Endothelial cell of umbilical vein (primary cell): ENCODE measurements around the gene TTC1.

Experiments
- EZH2 ChIP-seq: IDR thresholded peaks from 2 replicates; pipeline ENCODE4 v1.6.1; 2012; ENCODE audit warnings: borderline replicate concordance, low read depth, mild to moderate bottlenecking, moderate library complexity, low read length, inconsistent platforms; ENCODE audit not compliant: severe bottlenecking
- GATA2 ChIP-seq: IDR thresholded peaks from 2 replicates; pipeline ENCODE4 v1.7.0; 2011; ENCODE audit warnings: low read depth, mild to moderate bottlenecking, moderate library complexity, mixed read lengths, low read length; ENCODE audit not compliant: insufficient read length, insufficient read depth
- JUN ChIP-seq: IDR thresholded peaks from 2 replicates; pipeline ENCODE4 v1.6.1; 2011; ENCODE audit warnings: borderline replicate concordance, low read depth; ENCODE audit not compliant: insufficient read length, insufficient read depth
- POLR2A ChIP-seq: IDR thresholded peaks from 2 replicates; pipeline ENCODE4 v1.6.1; 2012; ENCODE audit warnings: low read depth, mild to moderate bottlenecking, control low read depth, low read length
- POLR2AphosphoS5 ChIP-seq: IDR thresholded peaks from 2 replicates; pipeline ENCODE4 v1.6.1; 2012; ENCODE audit warnings: low read depth, mild to moderate bottlenecking, control low read depth, low read length, moderate library complexity; ENCODE audit not compliant: insufficient read depth
- TF ChIP-seq, protein P1 (sequence below), 2 donors: IDR thresholded peaks; 1 replicate in 1 of 2; 2 replicates in 1 of 2; pipeline ENCODE4 v1.5.1; 2011; ENCODE audit warnings: low read length in 2 of 2, mild to moderate bottlenecking in 2 of 2, moderate library complexity in 2 of 2, control low read depth in 1 of 2, inconsistent platforms in 1 of 2, low read depth in 1 of 2; ENCODE audit not compliant: insufficient read depth in 1 of 2; ENCODE audit errors: extremely low read depth in 1 of 2

DNA sequence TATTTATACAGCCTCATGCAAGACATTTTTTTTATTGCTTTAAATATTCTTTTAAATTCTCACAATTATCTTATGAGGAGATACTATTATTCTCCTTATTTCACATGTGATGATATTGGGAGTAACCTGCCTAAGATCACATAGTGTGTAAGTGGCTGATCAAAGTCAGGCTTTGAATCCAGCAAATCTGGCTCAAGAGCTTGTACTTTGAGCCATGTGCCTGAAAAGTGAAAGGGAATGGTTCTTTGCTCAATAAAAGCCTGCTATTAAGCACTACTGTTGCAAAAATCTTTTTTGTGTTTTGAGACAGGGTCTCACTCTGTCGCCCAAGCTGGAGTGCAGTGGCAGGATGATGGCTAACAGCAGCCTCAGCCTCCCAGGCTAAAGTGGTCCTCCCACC lies 75.2 kb downstream of the TTC1 start:
- TF ChIP-seq JUN (no peak), EZH2 (no peak), GATA2 (no peak), POLR2A (no peak), POLR2AphosphoS5 (no peak)
- TF ChIP-seq, protein P1, sequence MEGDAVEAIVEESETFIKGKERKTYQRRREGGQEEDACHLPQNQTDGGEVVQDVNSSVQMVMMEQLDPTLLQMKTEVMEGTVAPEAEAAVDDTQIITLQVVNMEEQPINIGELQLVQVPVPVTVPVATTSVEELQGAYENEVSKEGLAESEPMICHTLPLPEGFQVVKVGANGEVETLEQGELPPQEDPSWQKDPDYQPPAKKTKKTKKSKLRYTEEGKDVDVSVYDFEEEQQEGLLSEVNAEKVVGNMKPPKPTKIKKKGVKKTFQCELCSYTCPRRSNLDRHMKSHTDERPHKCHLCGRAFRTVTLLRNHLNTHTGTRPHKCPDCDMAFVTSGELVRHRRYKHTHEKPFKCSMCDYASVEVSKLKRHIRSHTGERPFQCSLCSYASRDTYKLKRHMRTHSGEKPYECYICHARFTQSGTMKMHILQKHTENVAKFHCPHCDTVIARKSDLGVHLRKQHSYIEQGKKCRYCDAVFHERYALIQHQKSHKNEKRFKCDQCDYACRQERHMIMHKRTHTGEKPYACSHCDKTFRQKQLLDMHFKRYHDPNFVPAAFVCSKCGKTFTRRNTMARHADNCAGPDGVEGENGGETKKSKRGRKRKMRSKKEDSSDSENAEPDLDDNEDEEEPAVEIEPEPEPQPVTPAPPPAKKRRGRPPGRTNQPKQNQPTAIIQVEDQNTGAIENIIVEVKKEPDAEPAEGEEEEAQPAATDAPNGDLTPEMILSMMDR (IDR thresholded peaks at IDR 0.05; ENCODE audit: extremely low read depth in 1 of 2, insufficient read depth in 1 of 2, low read depth in 1 of 2, low read length in 2 of 2), result no peak
